ENCODE data around the gene EXD2. TPM values are rescaled to one million over a fixed set of nuclear protein-coding genes. Genes with fewer than 3 reads are reported as not detected.

EXD2 gene
- total and polyA plus RNA-seq, 2 of the 13 experiments (the other 11 are each of a cell fraction or from before 2014, with no cell fraction given): 9.5 to 15.1 TPM

- WGBS (ENCODE audit: low lambda C conversion rate): 61% methylated on average over 6 of the region's 10 CpGs
Observed at GRCh38 chr14:69270097-69270496, 78.8 kb downstream of the EXD2 start.

More at GRCh38 chr14:69270097-69270496, 78.8 kb downstream of the EXD2 start:
- ChIA-PET CTCF (ENCODE audit: low intra/inter-chr PET ratio, low total read pairs) (no interaction called here), POLR2A (no interaction called here)
- intact Hi-C loops (cut with micrococcal nuclease; ENCODE audit: unreplicated experiment): no loop called here
- Histone ChIP-seq H3K9me3 (ENCODE audit: low read length) (no peaks in the 10 kb centered on the region), H3K9ac (ENCODE audit: insufficient read depth, low read depth, low read length) (no peak overlapping the region), H3K27ac (ENCODE audit: extremely low read length, insufficient read depth, low read length) (no peak overlapping the region), H3K79me2 (ENCODE audit: insufficient read depth, low read length) (no peaks in the 10 kb centered on the region), H4K20me1 (ENCODE audit: insufficient read depth, low read length) (no peaks in the 10 kb centered on the region), H3K36me3 (replicated peaks in 1 of 2; ENCODE audit: control insufficient read depth in 1 of 2, insufficient read depth in 2 of 2, low read length in 2 of 2) (no peaks in the 10 kb centered on the region), H3K4me3 (replicated peaks in 1 of 3; ENCODE audit: insufficient read depth in 1 of 3, low read depth in 2 of 3, low read length in 3 of 3) (no peak overlapping the region), H3K4me2 (ENCODE audit: low read depth, low read length) (no peak overlapping the region), H3K4me1 (ENCODE audit: insufficient read depth, low read length) (peaks cover 15% of the 10 kb centered on the region), H2AFZ (ENCODE audit: low read length) (no peak overlapping the region), H3K27me3 (ENCODE audit: control insufficient read depth in 1 of 2, insufficient read depth in 2 of 2, low read length in 2 of 2) (peaks cover 1 to 18% of the 10 kb centered on the region in 2 experiments; a peak in 3 of 5 replicates)
- in situ Hi-C loops (cut with HindIII; ENCODE audit: extremely low pct_ligation_motif_present, low pct_unique_long_range_greater_than_20kb): no loop called here
- TF ChIP-seq IRX3 (CRISPR knock-in tag; IDR thresholded peaks at IDR 0.05; ENCODE audit: borderline replicate concordance, low read depth) (no peak), ATRX (CRISPR knock-in tag; IDR thresholded peaks at IDR 0.05; ENCODE audit: borderline replicate concordance) (no peak), ZNF691 (CRISPR knock-in tag; IDR thresholded peaks at IDR 0.05; ENCODE audit: borderline replicate concordance, low read depth) (no peak), PRPF4 (IDR thresholded peaks at IDR 0.05; ENCODE audit: low read depth, low read length, poor library complexity, severe bottlenecking) (no peak), PLRG1 (conservative IDR thresholded peaks at IDR 0.05) (no peak), NR2F1 (CRISPR knock-in tag; IDR thresholded peaks at IDR 0.05) (no peak), ZNF335 (CRISPR knock-in tag; IDR thresholded peaks at IDR 0.05) (no peak), SMYD3 (CRISPR knock-in tag; IDR thresholded peaks at IDR 0.05) (no peak), ZBTB20 (CRISPR knock-in tag; IDR thresholded peaks at IDR 0.05; ENCODE audit: borderline replicate concordance, low read depth) (no peak), SIN3B (IDR thresholded peaks at IDR 0.05; ENCODE audit: low read length) (no peak), ZBTB3 (CRISPR knock-in tag; IDR thresholded peaks at IDR 0.05; ENCODE audit: borderline replicate concordance, low read depth) (no peak), ZNF780A (CRISPR knock-in tag; IDR thresholded peaks at IDR 0.05) (no peak), CBX5 (CRISPR knock-in tag; IDR thresholded peaks at IDR 0.05; ENCODE audit: borderline replicate concordance) (no peak), E2F1 (CRISPR knock-in tag; IDR thresholded peaks at IDR 0.05) (no peak), ZFP82 (CRISPR knock-in tag; IDR thresholded peaks at IDR 0.05; ENCODE audit: borderline replicate concordance) (no peak), ZNF12 (CRISPR knock-in tag; IDR thresholded peaks at IDR 0.05) (no peak)
- ATAC-seq (peak; percentile 18), FAIRE-seq (no peak), DNase-seq (ENCODE audit: low spot score) (no peak)
- no TSS peak for BruUV-seq (replicated peaks)

Data from HepG2 (cell line).